Immature natural killer cell (primary cell): Measurements from ENCODE around the gene C20orf173. TPM values are rescaled to one million over a fixed set of nuclear protein-coding genes. Genes with fewer than 3 reads are reported as not detected.
A peak's percentile ranks its signal among the peaks of the same experiment; 100 is the strongest.

Source experiments
- DNase-seq, 3 donors: peaks; one replicate each; pipeline ENCODE4 v3.0.0; 2022; ENCODE audit warnings: mixed read lengths in 1 of 3
- H3K27ac Mint-ChIP-seq, 6 donors: one replicate each; pipeline ENCODE4 v1.8.0; 2020; ENCODE audit warnings: mixed read lengths in 6 of 6, mild to moderate bottlenecking in 5 of 6, inconsistent platforms in 4 of 6, moderate library complexity in 3 of 6
- H3K27me3 Mint-ChIP-seq, 3 donors: one replicate each; pipeline ENCODE4 v1.8.0; 2020 to 2021; ENCODE audit warnings: low read depth in 3 of 3, mild to moderate bottlenecking in 3 of 3, mixed read lengths in 3 of 3, moderate library complexity in 3 of 3, inconsistent platforms in 1 of 3
- H3K36me3 Mint-ChIP-seq, 3 donors: one replicate each; pipeline ENCODE4 v1.8.0; 2020; ENCODE audit warnings: mixed read lengths in 3 of 3, inconsistent platforms in 2 of 3, mild to moderate bottlenecking in 2 of 3
- H3K4me1 Mint-ChIP-seq, 2 donors: one replicate each; pipeline ENCODE4 v1.8.0; 2020; ENCODE audit warnings: inconsistent platforms in 2 of 2, mild to moderate bottlenecking in 2 of 2, mixed read lengths in 2 of 2, moderate library complexity in 1 of 2
- H3K4me3 Mint-ChIP-seq, 5 donors: one replicate each; pipeline ENCODE4 v1.8.0; 2020; ENCODE audit warnings: mild to moderate bottlenecking in 5 of 5, mixed read lengths in 5 of 5, inconsistent platforms in 3 of 5, moderate library complexity in 3 of 5
- H3K9me3 Mint-ChIP-seq, 6 donors: one replicate each; pipeline ENCODE4 v1.8.0; 2020; ENCODE audit warnings: mild to moderate bottlenecking in 6 of 6, mixed read lengths in 6 of 6, inconsistent platforms in 4 of 6, moderate library complexity in 3 of 6
- polyA plus RNA-seq, 3 donors: library from polyadenylated mRNA; unstranded; fragments of 300-500 nt; fragmentation: Illumina TruSeq; gene quantifications; one replicate each; pipeline ENCODE4 v1.2.3, GENCODE V29; 2021

C20orf173 gene
- not detected for polyA plus RNA-seq

GRCh38 chr20:35529552-35529951, at the start of gene C20orf173:
Gene C20orf173, minus strand, starts transcription at chr20:35529652. Its CDS starts 279 bp downstream, at chr20:35529373.
- Mint-ChIP-seq H3K4me1 (no peaks in the 10 kb centered on the region), H3K9me3 (no peaks in the 10 kb centered on the region), H3K27me3 (peaks cover 0 to 2% (median 0%) of the 10 kb centered on the region in 3 donors), H3K4me3 (no peak within 1 kb of the TSS), H3K27ac (peak within 1 kb of the TSS in 1 of 6 donors; percentile 67), H3K36me3 (no peaks in the 10 kb centered on the region)
- DNase-seq, result no peak

GRCh38 chr20:35579196-35579595, 49.7 kb upstream of the C20orf173 start:
- Mint-ChIP-seq H3K4me3 (no peak overlapping the region), H3K27ac (no peak overlapping the region), H3K27me3 (peaks cover 0 to 12% (median 2%) of the 10 kb centered on the region in 3 donors), H3K36me3 (peaks cover 0 to 3% (median 0%) of the 10 kb centered on the region in 3 donors), H3K4me1 (no peaks in the 10 kb centered on the region), H3K9me3 (peaks cover 0 to 14% (median 6%) of the 10 kb centered on the region in 6 donors)
- no peak for DNase-seq

- Mint-ChIP-seq H3K27ac (no peak overlapping the region), H3K9me3 (peaks cover 0 to 18% (median 6%) of the 10 kb centered on the region in 6 donors), H3K27me3 (peaks cover 0 to 12% (median 2%) of the 10 kb centered on the region in 3 donors), H3K36me3 (peaks cover 0 to 5% (median 0%) of the 10 kb centered on the region in 3 donors), H3K4me1 (no peaks in the 10 kb centered on the region), H3K4me3 (no peak overlapping the region)
- no peak for DNase-seq
These were observed 49.0 kb upstream of the C20orf173 start for GRCh38 chr20:35578469-35578868.

GRCh38 chr20:35576816-35577215, 47.4 kb upstream of the C20orf173 start:
- Mint-ChIP-seq H3K36me3 (peaks cover 4 to 5% (median 5%) of the 10 kb centered on the region in 3 donors), H3K27me3 (peaks cover 0 to 6% (median 2%) of the 10 kb centered on the region in 3 donors), H3K4me1 (no peaks in the 10 kb centered on the region), H3K4me3 (no peak overlapping the region), H3K9me3 (peaks cover 4 to 19% (median 8%) of the 10 kb centered on the region in 6 donors), H3K27ac (no peak overlapping the region)
- no peak for DNase-seq

GRCh38 chr20:35575958-35576357, 46.5 kb upstream of the C20orf173 start:
- Mint-ChIP-seq H3K27ac (no peak overlapping the region), H3K36me3 (peaks cover 4 to 5% (median 5%) of the 10 kb centered on the region in 3 donors), H3K27me3 (peaks cover 0 to 10% (median 2%) of the 10 kb centered on the region in 3 donors), H3K4me3 (no peak overlapping the region), H3K4me1 (no peaks in the 10 kb centered on the region), H3K9me3 (peaks cover 4 to 11% (median 7%) of the 10 kb centered on the region in 6 donors)
- no peak for DNase-seq

- peaks cover 4 to 5% (median 5%) of the 10 kb centered on the region in 3 donors for H3K36me3 Mint-ChIP-seq
- no peak overlapping the region for H3K4me3 Mint-ChIP-seq
- no peak for DNase-seq
- no peaks in the 10 kb centered on the region for H3K4me1 Mint-ChIP-seq
- peaks cover 0 to 5% (median 2%) of the 10 kb centered on the region in 3 donors for H3K27me3 Mint-ChIP-seq
- H3K9me3 Mint-ChIP-seq, result peaks cover 4 to 10% (median 7%) of the 10 kb centered on the region in 6 donors
- H3K27ac Mint-ChIP-seq, result no peak overlapping the region
These were observed 43.4 kb upstream of the C20orf173 start for GRCh38 chr20:35572838-35573237.

- peaks cover 4 to 5% (median 5%) of the 10 kb centered on the region in 3 donors for H3K36me3 Mint-ChIP-seq
- DNase-seq, result no peak
- peaks cover 0 to 5% (median 2%) of the 10 kb centered on the region in 3 donors for H3K27me3 Mint-ChIP-seq
- H3K9me3 Mint-ChIP-seq, result peaks cover 4 to 10% (median 7%) of the 10 kb centered on the region in 6 donors
- no peaks in the 10 kb centered on the region for H3K4me1 Mint-ChIP-seq
- no peak overlapping the region for H3K4me3 Mint-ChIP-seq
- H3K27ac Mint-ChIP-seq, result no peak overlapping the region
These were observed 42.1 kb upstream of the C20orf173 start for GRCh38 chr20:35571555-35571954.

- H3K9me3 Mint-ChIP-seq, result peaks cover 3 to 7% (median 5%) of the 10 kb centered on the region in 6 donors
- no peak overlapping the region for H3K4me3 Mint-ChIP-seq
- no peak for DNase-seq
- H3K27me3 Mint-ChIP-seq, result peaks cover 0 to 3% (median 2%) of the 10 kb centered on the region in 3 donors
- no peak overlapping the region for H3K27ac Mint-ChIP-seq
- peaks cover 0 to 5% (median 4%) of the 10 kb centered on the region in 3 donors for H3K36me3 Mint-ChIP-seq
- no peaks in the 10 kb centered on the region for H3K4me1 Mint-ChIP-seq
These were observed 39.2 kb upstream of the C20orf173 start for GRCh38 chr20:35568645-35569044.

GRCh38 chr20:35564905-35565304, 35.5 kb upstream of the C20orf173 start:
- Mint-ChIP-seq H3K4me3 (no peak overlapping the region), H3K27me3 (peaks cover 0 to 2% (median 2%) of the 10 kb centered on the region in 3 donors), H3K4me1 (no peaks in the 10 kb centered on the region), H3K9me3 (no peaks in the 10 kb centered on the region), H3K36me3 (no peaks in the 10 kb centered on the region), H3K27ac (no peak overlapping the region)
- no peak for DNase-seq

GRCh38 chr20:35563834-35564233, 34.4 kb upstream of the C20orf173 start:
- Mint-ChIP-seq H3K4me1 (no peaks in the 10 kb centered on the region), H3K9me3 (no peaks in the 10 kb centered on the region), H3K36me3 (peaks cover 0 to under 1% (median 0%) of the 10 kb centered on the region in 3 donors), H3K27ac (no peak overlapping the region), H3K27me3 (peaks cover 0 to 2% (median 2%) of the 10 kb centered on the region in 3 donors), H3K4me3 (no peak overlapping the region)
- no peak for DNase-seq

- Mint-ChIP-seq H3K27ac (no peak overlapping the region), H3K27me3 (peaks cover 0 to 2% (median 2%) of the 10 kb centered on the region in 3 donors), H3K4me3 (no peak overlapping the region), H3K4me1 (no peaks in the 10 kb centered on the region), H3K9me3 (no peaks in the 10 kb centered on the region), H3K36me3 (peaks cover 4 to 7% (median 4%) of the 10 kb centered on the region in 3 donors)
- DNase-seq, result no peak
These were observed 33.2 kb upstream of the C20orf173 start for GRCh38 chr20:35562541-35563110.

- Mint-ChIP-seq H3K27ac (no peak overlapping the region), H3K36me3 (peaks cover 4 to 11% (median 4%) of the 10 kb centered on the region in 3 donors), H3K4me1 (no peaks in the 10 kb centered on the region), H3K27me3 (peaks cover 0 to 2% (median 2%) of the 10 kb centered on the region in 3 donors), H3K9me3 (no peaks in the 10 kb centered on the region), H3K4me3 (no peak overlapping the region)
- DNase-seq, result no peak
These were observed 32.2 kb upstream of the C20orf173 start for GRCh38 chr20:35561671-35562070.

GRCh38 chr20:35561268-35561667, 31.8 kb upstream of the C20orf173 start:
- peak in 1 of 3 donors; percentile 11 for DNase-seq
- Mint-ChIP-seq H3K27ac (no peak overlapping the region), H3K4me1 (no peaks in the 10 kb centered on the region), H3K27me3 (peaks cover 0 to 2% (median 2%) of the 10 kb centered on the region in 3 donors), H3K9me3 (no peaks in the 10 kb centered on the region), H3K4me3 (no peak overlapping the region), H3K36me3 (peaks cover 4 to 14% (median 4%) of the 10 kb centered on the region in 3 donors)

- H3K4me3 Mint-ChIP-seq, result no peak overlapping the region
- no peak overlapping the region for H3K27ac Mint-ChIP-seq
- DNase-seq, result no peak
- no peaks in the 10 kb centered on the region for H3K9me3 Mint-ChIP-seq
- H3K36me3 Mint-ChIP-seq, result peaks cover 4 to 14% (median 4%) of the 10 kb centered on the region in 3 donors
- no peaks in the 10 kb centered on the region for H3K4me1 Mint-ChIP-seq
- H3K27me3 Mint-ChIP-seq, result peaks cover 0 to 2% (median 2%) of the 10 kb centered on the region in 3 donors
These were observed 31.1 kb upstream of the C20orf173 start for GRCh38 chr20:35560541-35560940.
